Panc1 (cell line): ENCODE measurements around the gene TARBP1. TPM values are rescaled to one million over a fixed set of nuclear protein-coding genes. Genes with fewer than 3 reads are reported as not detected.

Source experiments
- ATAC-seq: fragments of 200-7000 bp; cut with Tn5 transposase; 2 replicates; pipeline ENCODE4 v1.9.1; 2020; ENCODE audit warnings: mild to moderate bottlenecking, moderate library complexity
- BruUV-seq: library from RNA; stranded (reverse); fragments of 400-500 nt; replicated peaks from 2 replicates; lab custom pipeline; 2021; lab: Mats Ljungman, UMichigan
- CTCF ChIA-PET: fragments of 300-600 bp; sonication (Branson Sonifier 250); formaldehyde crosslinking; loops from one replicate; lab custom pipeline; 2022; ENCODE audit warnings: antibody characterized with exemption; lab: Charles Lee
- POLR2A ChIA-PET: fragments of 300-600 bp; sonication (Branson Sonifier 250); formaldehyde crosslinking; loops from one replicate; lab custom pipeline; 2022; ENCODE audit warnings: antibody characterized with exemption; lab: Charles Lee
- DNase-seq: peaks from one replicate; pipeline ENCODE4 v3.0.0-alpha.2; 2010; ENCODE audit warnings: low read depth, low spot score
- H3K27ac ChIP-seq: 2 replicates; pipeline ENCODE4 v1.5.1; 2011; ENCODE audit warnings: mild to moderate bottlenecking, low read length, inconsistent platforms
- H3K27me3 ChIP-seq: fragments of 200-500 bp; sonication (Bioruptor generic); 2 replicates; pipeline ENCODE4 v1.6.0; 2014; ENCODE audit warnings: low read length, inconsistent platforms; ENCODE audit not compliant: control insufficient read depth, insufficient read depth
- H3K36me3 ChIP-seq: fragments of 200-500 bp; sonication (Bioruptor generic); 2 replicates; pipeline ENCODE4 v1.5.1; 2014; ENCODE audit warnings: inconsistent platforms, mild to moderate bottlenecking, low read length, moderate library complexity; ENCODE audit not compliant: control insufficient read depth, insufficient read depth
- H3K4me1 ChIP-seq: 2 replicates; pipeline ENCODE4 v1.5.1; 2011; ENCODE audit warnings: inconsistent platforms, mild to moderate bottlenecking, low read length, moderate library complexity; ENCODE audit not compliant: control insufficient read depth, insufficient read depth
- H3K4me3 ChIP-seq, 2 experiments: 2 replicates each; pipeline ENCODE4 v1.5.1; 2011 to 2012; ENCODE audit warnings: low read depth in 2 of 2, low read length in 2 of 2, mild to moderate bottlenecking in 2 of 2, inconsistent platforms in 1 of 2, moderate library complexity in 1 of 2
- H3K9me3 ChIP-seq: fragments of 200-500 bp; sonication (Bioruptor generic); 2 replicates; pipeline ENCODE4 v1.5.1; 2014; ENCODE audit warnings: low read depth, mild to moderate bottlenecking, inconsistent platforms, low read length, moderate library complexity; ENCODE audit not compliant: control insufficient read depth, insufficient read depth
- POLR2AphosphoS5 ChIP-seq: IDR thresholded peaks from 2 replicates; pipeline ENCODE4 v1.6.1; 2012; ENCODE audit warnings: mild to moderate bottlenecking, low read depth, low read length, moderate library complexity
- SIN3A ChIP-seq: IDR thresholded peaks from 2 replicates; pipeline ENCODE4 v1.6.1; 2012; ENCODE audit warnings: low read depth, mild to moderate bottlenecking, low read length, moderate library complexity, borderline replicate concordance; ENCODE audit not compliant: insufficient read depth
- TCF7L2 ChIP-seq: IDR thresholded peaks from 2 replicates; pipeline ENCODE4 v1.6.1; 2011; ENCODE audit warnings: mild to moderate bottlenecking, low read depth, low read length, inconsistent platforms
- in situ Hi-C: cut with HindIII; loops from 2 replicates; pipeline ENCODE4 v1.10.0; 2016; ENCODE audit warnings: low sequenced_read_pairs, low pct_unique_long_range_greater_than_20kb
- intact Hi-C: fragments of 100-400 bp; cut with micrococcal nuclease; formaldehyde crosslinking; loops from one replicate; pipeline ENCODE4 v1.10.0; 2022; ENCODE audit not compliant: unreplicated experiment
- total RNA-seq: library from RNA; stranded (reverse); gene quantifications from one replicate; pipeline ENCODE4 v1.2.1, GENCODE V29; 2021; ENCODE audit not compliant: unreplicated experiment
- TF ChIP-seq, protein P1 (sequence below): fragments of 450-650 bp; IDR thresholded peaks from 2 replicates; pipeline ENCODE4 v1.5.1; 2017; ENCODE audit warnings: mild to moderate bottlenecking
- TF ChIP-seq, protein P2 (sequence below), 2 experiments: IDR thresholded peaks; 2 replicates each; pipeline ENCODE4 v1.6.1; 2011 to 2012; ENCODE audit warnings: low read depth in 2 of 2, control low read depth in 1 of 2, low read length in 1 of 2, mild to moderate bottlenecking in 1 of 2, moderate library complexity in 1 of 2; ENCODE audit not compliant: insufficient read depth in 1 of 2

TARBP1 gene
- total RNA-seq, 1 experiment from 2014 or later = 45.0 TPM

DNA sequence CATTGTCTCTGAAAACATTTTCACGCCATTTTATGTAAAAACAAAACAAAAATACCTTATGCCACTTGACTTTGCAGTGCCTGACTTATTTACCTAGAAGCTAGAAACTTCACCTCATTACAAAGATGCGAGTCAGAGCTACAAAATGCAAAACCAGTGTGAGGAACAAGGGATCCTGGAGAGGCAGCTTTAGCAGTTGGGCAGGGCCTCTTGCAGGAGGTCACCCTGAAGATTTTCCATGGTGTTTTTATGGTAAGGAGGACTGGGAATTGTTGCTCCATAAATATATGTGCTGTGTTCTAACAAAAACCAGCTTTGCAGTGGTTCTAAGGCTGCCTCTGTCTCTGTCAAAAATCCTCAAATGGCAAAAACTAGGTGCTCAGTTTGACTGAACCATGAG lies 36.4 kb upstream of the TARBP1 start:
- in situ Hi-C loops (no loop called here), intact Hi-C loops (no loop called here)
- peak; percentile 77 for ATAC-seq
- H3K4me3 ChIP-seq = no peak overlapping the region
- ChIA-PET CTCF (interaction anchor here (0.9 kb wide), 1 partner anchor 16 kb away, joined by 4 read pairs; no protein-coding TSS in a partner anchor), POLR2A (no interaction called here)
- BruUV-seq = no TSS peak
- no peaks in the 10 kb centered on the region for H3K27me3 ChIP-seq
- TF ChIP-seq TCF7L2 (no peak), POLR2AphosphoS5 (no peak), SIN3A (no peak)
- TF ChIP-seq, protein P1, sequence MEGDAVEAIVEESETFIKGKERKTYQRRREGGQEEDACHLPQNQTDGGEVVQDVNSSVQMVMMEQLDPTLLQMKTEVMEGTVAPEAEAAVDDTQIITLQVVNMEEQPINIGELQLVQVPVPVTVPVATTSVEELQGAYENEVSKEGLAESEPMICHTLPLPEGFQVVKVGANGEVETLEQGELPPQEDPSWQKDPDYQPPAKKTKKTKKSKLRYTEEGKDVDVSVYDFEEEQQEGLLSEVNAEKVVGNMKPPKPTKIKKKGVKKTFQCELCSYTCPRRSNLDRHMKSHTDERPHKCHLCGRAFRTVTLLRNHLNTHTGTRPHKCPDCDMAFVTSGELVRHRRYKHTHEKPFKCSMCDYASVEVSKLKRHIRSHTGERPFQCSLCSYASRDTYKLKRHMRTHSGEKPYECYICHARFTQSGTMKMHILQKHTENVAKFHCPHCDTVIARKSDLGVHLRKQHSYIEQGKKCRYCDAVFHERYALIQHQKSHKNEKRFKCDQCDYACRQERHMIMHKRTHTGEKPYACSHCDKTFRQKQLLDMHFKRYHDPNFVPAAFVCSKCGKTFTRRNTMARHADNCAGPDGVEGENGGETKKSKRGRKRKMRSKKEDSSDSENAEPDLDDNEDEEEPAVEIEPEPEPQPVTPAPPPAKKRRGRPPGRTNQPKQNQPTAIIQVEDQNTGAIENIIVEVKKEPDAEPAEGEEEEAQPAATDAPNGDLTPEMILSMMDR = no peak
- TF ChIP-seq, protein P2, sequence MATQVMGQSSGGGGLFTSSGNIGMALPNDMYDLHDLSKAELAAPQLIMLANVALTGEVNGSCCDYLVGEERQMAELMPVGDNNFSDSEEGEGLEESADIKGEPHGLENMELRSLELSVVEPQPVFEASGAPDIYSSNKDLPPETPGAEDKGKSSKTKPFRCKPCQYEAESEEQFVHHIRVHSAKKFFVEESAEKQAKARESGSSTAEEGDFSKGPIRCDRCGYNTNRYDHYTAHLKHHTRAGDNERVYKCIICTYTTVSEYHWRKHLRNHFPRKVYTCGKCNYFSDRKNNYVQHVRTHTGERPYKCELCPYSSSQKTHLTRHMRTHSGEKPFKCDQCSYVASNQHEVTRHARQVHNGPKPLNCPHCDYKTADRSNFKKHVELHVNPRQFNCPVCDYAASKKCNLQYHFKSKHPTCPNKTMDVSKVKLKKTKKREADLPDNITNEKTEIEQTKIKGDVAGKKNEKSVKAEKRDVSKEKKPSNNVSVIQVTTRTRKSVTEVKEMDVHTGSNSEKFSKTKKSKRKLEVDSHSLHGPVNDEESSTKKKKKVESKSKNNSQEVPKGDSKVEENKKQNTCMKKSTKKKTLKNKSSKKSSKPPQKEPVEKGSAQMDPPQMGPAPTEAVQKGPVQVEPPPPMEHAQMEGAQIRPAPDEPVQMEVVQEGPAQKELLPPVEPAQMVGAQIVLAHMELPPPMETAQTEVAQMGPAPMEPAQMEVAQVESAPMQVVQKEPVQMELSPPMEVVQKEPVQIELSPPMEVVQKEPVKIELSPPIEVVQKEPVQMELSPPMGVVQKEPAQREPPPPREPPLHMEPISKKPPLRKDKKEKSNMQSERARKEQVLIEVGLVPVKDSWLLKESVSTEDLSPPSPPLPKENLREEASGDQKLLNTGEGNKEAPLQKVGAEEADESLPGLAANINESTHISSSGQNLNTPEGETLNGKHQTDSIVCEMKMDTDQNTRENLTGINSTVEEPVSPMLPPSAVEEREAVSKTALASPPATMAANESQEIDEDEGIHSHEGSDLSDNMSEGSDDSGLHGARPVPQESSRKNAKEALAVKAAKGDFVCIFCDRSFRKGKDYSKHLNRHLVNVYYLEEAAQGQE (IDR thresholded peaks at IDR 0.05; ENCODE audit: insufficient read depth in 1 of 2, low read depth in 2 of 2, low read length in 1 of 2) = no peak
- H3K36me3 ChIP-seq = no peaks in the 10 kb centered on the region
- H3K9me3 ChIP-seq = no peaks in the 10 kb centered on the region
- H3K27ac ChIP-seq = peak overlapping the region; percentile 75
- H3K4me1 ChIP-seq = peaks cover 16% of the 10 kb centered on the region
- no peak for DNase-seq

DNA sequence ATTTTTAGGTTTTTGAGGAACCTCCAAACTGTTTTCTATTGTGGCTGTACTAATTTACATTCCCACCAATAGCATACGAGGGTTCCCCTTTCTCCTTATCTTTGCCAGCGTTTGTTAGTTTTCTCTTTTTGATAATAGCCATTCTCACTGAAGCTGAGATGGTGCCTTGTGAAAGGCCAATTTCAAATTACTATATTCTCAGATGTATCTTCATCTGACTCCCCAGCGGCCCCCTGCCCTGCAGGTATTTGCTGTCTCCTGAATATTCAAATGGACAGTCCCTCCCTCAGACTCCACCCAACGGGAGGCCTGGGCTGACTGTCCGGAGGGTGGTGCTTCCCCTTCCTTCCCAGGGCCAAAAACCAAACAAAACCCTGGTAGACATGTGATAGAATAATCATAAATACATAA lies 33.5 kb upstream of the TARBP1 start:
- CTCF ChIA-PET = no interaction called here
- Histone ChIP-seq H3K9me3 (no peaks in the 10 kb centered on the region), H3K4me3 (no peak overlapping the region), H3K27ac (peak overlapping the region; percentile 21; the same call in 1 of the 2 replicates), H3K27me3 (no peaks in the 10 kb centered on the region), H3K4me1 (peaks cover 22% of the 10 kb centered on the region), H3K36me3 (no peaks in the 10 kb centered on the region)
- POLR2A ChIA-PET = no interaction called here
- in situ Hi-C loops = no loop called here
- no peak for TF ChIP-seq POLR2AphosphoS5
- TF ChIP-seq, protein P1 = no peak
- no peak for TF ChIP-seq SIN3A
- TF ChIP-seq, protein P2 (IDR thresholded peaks at IDR 0.05; ENCODE audit: insufficient read depth in 1 of 2, low read depth in 2 of 2, low read length in 1 of 2) = no peak
- no peak for TF ChIP-seq TCF7L2
- intact Hi-C loops = no loop called here
- DNase-seq = no peak
- no TSS peak for BruUV-seq
- ATAC-seq = no peak
